Karpas-422 (cell line): ENCODE measurements around the gene ST8SIA3. TPM values are rescaled to one million over a fixed set of nuclear protein-coding genes. Genes with fewer than 3 reads are reported as not detected.
A peak's percentile ranks its signal among the peaks of the same experiment; 100 is the strongest.
"Not testable (repeated sequence)": the region's sequence is repeated elsewhere in the genome, so short reads cannot be mapped to it uniquely, and the experiment has no call there.

Source experiments
- DNase-seq: peaks from one replicate; pipeline ENCODE4 v3.0.0-alpha.2; 2015
- H2AFZ ChIP-seq: fragments of 200-600 bp; sonication (generic); 2 replicates; pipeline ENCODE4 v1.6.1; 2014; ENCODE audit warnings: antibody characterized with exemption, low read length, mixed read lengths
- H3K27ac ChIP-seq: fragments of 200-600 bp; sonication (generic); 2 replicates; pipeline ENCODE4 v1.5.1; 2014; ENCODE audit warnings: mild to moderate bottlenecking, low read length, moderate library complexity
- H3K27me3 ChIP-seq: fragments of 200-600 bp; sonication (generic); 2 replicates; pipeline ENCODE4 v1.6.1; 2014; ENCODE audit warnings: low read length, mixed read lengths
- H3K36me3 ChIP-seq: fragments of 200-600 bp; sonication (generic); 2 replicates; pipeline ENCODE4 v1.6.1; 2014; ENCODE audit warnings: low read length, mixed read lengths; ENCODE audit not compliant: insufficient read depth
- H3K4me1 ChIP-seq: fragments of 200-600 bp; sonication (generic); 2 replicates; pipeline ENCODE4 v1.6.1; 2014; ENCODE audit warnings: mild to moderate bottlenecking, low read length, mixed read lengths
- H3K4me2 ChIP-seq: fragments of 200-600 bp; sonication (generic); 2 replicates; pipeline ENCODE4 v1.6.1; 2014; ENCODE audit warnings: low read length, low read depth, mild to moderate bottlenecking; ENCODE audit not compliant: poor library complexity, severe bottlenecking
- H3K4me3 ChIP-seq: fragments of 200-600 bp; sonication (generic); 2 replicates; pipeline ENCODE4 v1.5.1; 2014; ENCODE audit warnings: mild to moderate bottlenecking, antibody characterized with exemption, low read length, mixed read lengths
- H3K79me2 ChIP-seq: fragments of 200-600 bp; sonication (generic); 2 replicates; pipeline ENCODE4 v1.6.1; 2014; ENCODE audit warnings: mild to moderate bottlenecking, low read length, mixed read lengths
- H3K9ac ChIP-seq: fragments of 200-600 bp; sonication (generic); 2 replicates; pipeline ENCODE4 v1.6.0; 2014; ENCODE audit warnings: low read length
- H3K9me2 ChIP-seq: fragments of 200-600 bp; sonication (generic), shearing (Covaris generic); replicated peaks from 2 replicates; pipeline ENCODE4 v1.6.0; 2014; ENCODE audit warnings: mild to moderate bottlenecking, low read length, moderate library complexity; ENCODE audit not compliant: insufficient read depth
- H3K9me3 ChIP-seq: fragments of 300-700, 200-600 bp; sonication (generic); 2 replicates; pipeline ENCODE4 v1.6.1; 2014; ENCODE audit warnings: low read length, mixed read lengths
- H4K20me1 ChIP-seq: fragments of 200-600 bp; sonication (generic); 2 replicates; pipeline ENCODE4 v1.6.1; 2014; ENCODE audit warnings: mild to moderate bottlenecking, antibody characterized with exemption, low read length, low read depth; ENCODE audit not compliant: insufficient read depth
- total RNA-seq: library from RNA; depleted of rRNA; stranded (reverse); fragments of >200 nt; shearing (Covaris generic); gene quantifications from 2 replicates; pipeline ENCODE4 v1.2.3, GENCODE V29; 2014; ENCODE audit warnings: low replicate concordance

Gene ST8SIA3
- total RNA-seq, 1 experiment from 2014 or later: not detected

DNA sequence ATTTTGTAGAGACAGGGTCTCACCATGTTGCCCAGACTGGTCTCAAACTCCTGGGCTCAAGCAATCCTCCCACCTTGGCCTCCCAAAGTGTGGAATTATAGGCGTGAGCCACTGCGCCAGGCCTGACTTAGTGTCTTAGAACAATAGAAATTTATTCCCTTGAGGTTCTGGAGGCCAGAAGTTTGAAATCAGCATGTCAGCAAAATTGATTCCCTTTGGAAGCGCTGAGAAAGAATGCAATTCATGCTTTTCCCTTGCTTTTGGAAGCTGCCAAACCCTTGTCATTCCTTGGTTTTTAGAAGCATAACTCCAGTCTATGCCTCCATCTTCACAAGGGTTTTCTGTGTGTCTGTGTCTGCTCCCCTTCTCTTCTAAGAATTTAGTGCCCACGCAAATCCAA lies 20.7 kb downstream of the ST8SIA3 start:
- Histone ChIP-seq H3K27me3 (no peaks in the 10 kb centered on the region), H3K9me3 (no peaks in the 10 kb centered on the region), H3K9me2 (no peaks in the 10 kb centered on the region), H4K20me1 (0 out of 2 replicates have a peak, but pooled peaks cover 3% of the 10 kb centered on the region), H3K4me2 (no peak overlapping the region), H3K36me3 (no peaks in the 10 kb centered on the region), H3K27ac (no peak overlapping the region), H2AFZ (no peak overlapping the region), H3K9ac (no peak overlapping the region), H3K79me2 (no peaks in the 10 kb centered on the region), H3K4me3 (no peak overlapping the region), H3K4me1 (no peaks in the 10 kb centered on the region)
- no peak for DNase-seq

DNA sequence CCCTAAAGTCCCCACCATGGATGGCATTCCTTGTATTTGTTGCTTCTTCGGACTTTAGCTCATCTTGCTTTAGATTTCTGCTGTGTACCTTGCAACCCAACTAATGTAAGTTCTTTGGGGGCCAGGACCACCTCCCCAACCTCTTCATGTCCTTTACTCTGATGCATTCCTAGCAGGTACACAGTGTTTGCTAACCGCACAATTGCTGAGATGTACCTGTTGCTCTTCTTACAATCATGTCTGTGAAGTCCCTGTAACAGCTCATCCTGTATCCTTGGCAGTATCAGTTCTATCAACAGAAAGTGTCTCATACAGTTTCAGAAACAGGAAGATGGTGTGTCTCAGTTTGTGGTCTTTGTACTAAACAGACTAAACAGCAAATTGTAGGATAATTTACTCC lies 24.1 kb downstream of the ST8SIA3 start:
- no peak overlapping the region for H3K4me3 ChIP-seq
- 0 out of 2 replicates have a peak, but pooled peaks cover 3% of the 10 kb centered on the region for H4K20me1 ChIP-seq
- H3K9ac ChIP-seq: no peak overlapping the region
- no peaks in the 10 kb centered on the region for H3K4me1 ChIP-seq
- H3K9me3 ChIP-seq: no peaks in the 10 kb centered on the region
- H2AFZ ChIP-seq: no peak overlapping the region
- no peak overlapping the region for H3K27ac ChIP-seq
- H3K27me3 ChIP-seq: no peaks in the 10 kb centered on the region
- H3K79me2 ChIP-seq: no peaks in the 10 kb centered on the region
- H3K4me2 ChIP-seq: no peak overlapping the region
- H3K36me3 ChIP-seq: no peaks in the 10 kb centered on the region
- no peak for DNase-seq
- no peaks in the 10 kb centered on the region for H3K9me2 ChIP-seq

DNA sequence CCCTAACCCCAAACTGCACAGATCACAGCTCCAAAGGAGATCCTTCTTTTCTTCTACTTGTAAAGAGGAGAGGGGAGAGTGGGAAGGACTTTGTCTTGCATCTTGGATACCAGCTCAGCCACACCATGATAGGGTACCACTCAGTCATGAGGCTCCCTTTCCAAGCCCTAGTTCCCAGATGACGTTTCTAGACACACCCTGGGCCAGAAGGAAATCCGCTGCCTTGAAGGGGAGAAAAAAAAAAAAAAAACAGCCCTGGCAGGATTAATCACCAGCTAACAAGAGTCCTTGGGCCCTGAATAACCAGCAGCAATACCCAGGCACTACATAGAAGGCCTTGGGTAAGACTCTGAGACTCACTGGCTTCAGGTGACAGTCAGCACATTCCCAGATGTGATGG lies 36.9 kb downstream of the ST8SIA3 start:
- Histone ChIP-seq H2AFZ (no peak overlapping the region), H3K9me3 (no peaks in the 10 kb centered on the region), H3K27ac (no peak overlapping the region), H3K79me2 (no peaks in the 10 kb centered on the region), H3K4me2 (no peak overlapping the region), H3K4me1 (no peaks in the 10 kb centered on the region), H3K27me3 (no peaks in the 10 kb centered on the region), H3K9me2 (no peaks in the 10 kb centered on the region), H3K36me3 (no peaks in the 10 kb centered on the region), H3K9ac (no peak overlapping the region), H4K20me1 (no peaks in the 10 kb centered on the region), H3K4me3 (no peak overlapping the region)
- DNase-seq: no peak

DNA sequence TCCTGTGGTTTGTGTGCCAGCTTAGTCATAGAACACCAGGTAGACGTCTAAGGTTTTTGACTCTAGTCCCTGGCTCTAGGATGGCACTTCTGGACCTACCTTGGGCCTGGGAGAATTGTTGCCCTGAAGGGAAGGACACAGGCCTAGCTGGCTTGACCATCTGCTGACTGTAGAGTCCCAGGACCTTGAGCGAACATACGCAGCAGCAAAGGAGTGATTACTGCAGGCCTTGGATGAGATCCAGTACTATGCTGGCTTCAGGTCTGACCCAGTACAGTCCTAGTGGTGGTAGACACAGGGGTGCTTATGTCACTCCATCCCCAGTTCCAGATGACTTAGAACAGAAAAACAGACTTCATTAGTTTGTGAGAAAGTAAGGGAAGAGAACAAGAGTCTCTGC lies 37.7 kb downstream of the ST8SIA3 start:
- Histone ChIP-seq H3K9me2 (no peaks in the 10 kb centered on the region), H2AFZ (no peak overlapping the region), H4K20me1 (no peaks in the 10 kb centered on the region), H3K27ac (no peak overlapping the region), H3K79me2 (no peaks in the 10 kb centered on the region), H3K4me2 (no peak overlapping the region), H3K27me3 (no peaks in the 10 kb centered on the region), H3K9ac (no peak overlapping the region), H3K4me1 (no peaks in the 10 kb centered on the region), H3K36me3 (no peaks in the 10 kb centered on the region), H3K9me3 (no peaks in the 10 kb centered on the region), H3K4me3 (no peak overlapping the region)
- DNase-seq: no peak

DNA sequence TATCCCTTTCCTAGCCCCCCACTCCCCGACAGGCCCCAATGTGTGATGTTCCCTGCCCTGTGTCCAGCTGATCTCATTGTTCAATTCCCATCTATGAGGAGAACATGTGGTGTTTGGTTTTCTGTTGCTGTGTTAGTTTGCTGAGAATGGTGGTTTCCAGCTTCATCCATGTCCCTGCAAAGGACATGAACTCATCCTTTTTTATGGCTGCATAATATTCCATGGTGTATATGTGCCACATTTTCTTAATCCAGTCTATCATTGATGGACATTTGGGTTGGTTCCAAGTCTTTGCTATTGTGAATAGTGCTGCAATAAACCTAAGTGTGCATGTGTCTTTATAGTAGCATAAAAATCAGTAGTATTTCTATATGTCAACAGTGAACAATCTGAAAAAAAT lies 42.4 kb downstream of the ST8SIA3 start:
- not testable (repeated sequence) for H3K27me3 ChIP-seq, H3K9me2 ChIP-seq, H3K79me2 ChIP-seq, H3K36me3 ChIP-seq, H3K9me3 ChIP-seq, H3K9ac ChIP-seq, H3K4me3 ChIP-seq, H2AFZ ChIP-seq, DNase-seq, H4K20me1 ChIP-seq, H3K27ac ChIP-seq, H3K4me1 ChIP-seq, H3K4me2 ChIP-seq

DNA sequence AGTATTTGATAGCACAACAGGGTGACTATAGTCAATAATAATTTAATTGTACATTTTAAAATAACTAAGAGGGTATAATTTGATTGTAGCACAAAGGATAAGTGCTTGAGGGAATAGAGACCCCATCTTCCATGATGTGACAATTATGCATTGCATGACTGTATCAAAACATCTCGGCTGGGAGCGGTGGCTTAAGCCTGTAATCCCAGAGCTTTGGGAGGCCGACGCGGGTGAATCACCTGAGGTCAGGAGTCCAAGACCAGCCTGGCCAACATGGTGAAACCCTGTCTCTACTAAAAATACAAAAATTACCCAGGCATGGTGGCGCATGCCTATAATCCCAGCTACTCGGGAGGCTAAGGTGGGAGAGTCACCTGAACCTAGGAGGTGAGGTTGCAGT lies 44.5 kb downstream of the ST8SIA3 start:
- not testable (repeated sequence) for H4K20me1 ChIP-seq, H3K9me2 ChIP-seq, H3K9ac ChIP-seq, H3K27ac ChIP-seq, H3K79me2 ChIP-seq, H3K9me3 ChIP-seq, H2AFZ ChIP-seq, H3K4me2 ChIP-seq, H3K36me3 ChIP-seq, H3K27me3 ChIP-seq, H3K4me1 ChIP-seq, H3K4me3 ChIP-seq
- DNase-seq: peak; percentile 9

DNA sequence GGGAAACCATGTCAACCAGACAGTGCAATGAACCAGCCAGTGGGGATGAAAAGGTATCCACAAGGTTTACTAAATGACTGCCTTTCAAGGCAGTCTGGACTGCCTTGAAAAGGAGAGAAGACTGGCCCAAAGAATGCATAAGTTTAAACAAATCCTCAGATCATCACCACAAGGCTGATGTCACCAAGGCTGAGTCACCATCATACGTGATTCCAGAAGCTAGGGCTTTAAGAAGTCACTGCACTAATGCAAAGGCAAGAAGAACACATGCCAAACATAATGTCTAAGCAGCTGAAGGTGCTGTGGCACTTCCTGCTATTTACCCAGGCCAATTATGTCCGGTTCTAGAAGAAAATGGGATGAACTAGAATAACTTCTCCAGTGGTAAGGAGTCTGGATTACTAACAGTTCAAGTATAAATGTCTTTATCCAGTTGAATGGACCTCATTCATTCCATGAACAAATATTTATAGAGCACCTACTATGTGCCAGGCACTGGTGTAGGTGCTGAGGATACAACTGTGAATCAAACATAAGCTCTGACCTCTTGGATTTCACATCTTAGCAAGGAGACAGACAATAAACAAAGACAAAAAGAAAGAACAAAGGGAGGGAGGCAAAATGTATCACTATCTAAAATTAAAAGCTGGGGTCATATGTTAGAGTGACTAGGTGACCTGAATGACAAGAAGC lies 45.2 kb downstream of the ST8SIA3 start:
- no peaks in the 10 kb centered on the region for H3K36me3 ChIP-seq
- no peaks in the 10 kb centered on the region for H3K79me2 ChIP-seq
- H3K4me3 ChIP-seq: no peak overlapping the region

DNA sequence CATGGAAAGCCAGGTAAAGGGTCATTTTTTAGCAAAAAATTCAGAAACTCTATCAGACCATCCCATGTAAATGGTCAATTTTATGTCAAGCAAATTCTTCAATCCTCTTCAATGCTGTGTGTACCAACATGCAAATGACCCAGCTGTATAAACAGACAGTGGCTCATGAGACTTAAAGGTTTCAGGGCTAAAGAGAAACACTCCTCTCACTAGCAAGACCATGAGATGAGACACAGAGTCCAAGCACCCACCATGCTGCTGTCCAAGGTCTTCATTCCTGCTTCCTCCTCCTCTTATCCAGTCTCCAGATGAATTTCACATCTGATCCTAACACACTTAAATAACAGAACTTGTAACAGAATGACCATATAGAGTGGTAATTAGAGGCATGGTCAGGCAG lies 52.0 kb downstream of the ST8SIA3 start:
- Histone ChIP-seq H3K9me2 (no peaks in the 10 kb centered on the region), H3K4me1 (no peaks in the 10 kb centered on the region), H3K4me3 (no peak overlapping the region), H3K27me3 (no peaks in the 10 kb centered on the region), H3K36me3 (no peaks in the 10 kb centered on the region), H2AFZ (no peak overlapping the region), H3K9me3 (no peaks in the 10 kb centered on the region), H4K20me1 (no peaks in the 10 kb centered on the region), H3K79me2 (no peaks in the 10 kb centered on the region), H3K4me2 (no peak overlapping the region), H3K9ac (no peak overlapping the region), H3K27ac (no peak overlapping the region)
- DNase-seq: no peak

More for the DNA sequence above, 45.2 kb downstream of the ST8SIA3 start:
- peak; percentile 25 for DNase-seq
- H3K27ac ChIP-seq: no peak overlapping the region
- H3K27me3 ChIP-seq: no peaks in the 10 kb centered on the region
- H3K9me3 ChIP-seq: no peaks in the 10 kb centered on the region
- H3K9me2 ChIP-seq: no peaks in the 10 kb centered on the region
- H3K9ac ChIP-seq: no peak overlapping the region
- no peaks in the 10 kb centered on the region for H4K20me1 ChIP-seq
- H2AFZ ChIP-seq: no peak overlapping the region
- H3K4me2 ChIP-seq: no peak overlapping the region
- H3K4me1 ChIP-seq: no peaks in the 10 kb centered on the region
